HepG2 (cell line): ENCODE results near the gene SYNGAP1. TPM values are rescaled to one million over a fixed set of nuclear protein-coding genes. Genes with fewer than 3 reads are reported as not detected.

Experiments
- ATAC-seq: fragments of 200-7000 bp; cut with Tn5 transposase; 3 replicates; pipeline ENCODE4 v1.9.1; 2020; ENCODE audit warnings: mild to moderate bottlenecking, moderate library complexity
- BruUV-seq: library from RNA; stranded (reverse); fragments of 400-500 nt; replicated peaks from 2 replicates; lab custom pipeline; 2021; lab: Mats Ljungman, UMichigan
- CTCF ChIA-PET: fragments of 300-600 bp; formaldehyde crosslinking; extraction: SDS; loops from one replicate; lab custom pipeline; 2021; ENCODE audit warnings: low total read pairs, inconsistent platforms, low intra/inter-chr PET ratio; lab: Yijun Ruan, JAX
- POLR2A ChIA-PET: fragments of 350-600 bp; sonication (Branson Sonifier 250); formaldehyde crosslinking; loops from one replicate; lab custom pipeline; 2020; ENCODE audit warnings: antibody characterized with exemption, inconsistent platforms; lab: Yijun Ruan, JAX
- DNase-seq: peaks from one replicate; pipeline ENCODE4 v3.0.0-alpha.2; 2015; ENCODE audit warnings: low spot score
- FAIRE-seq: peaks from 3 replicates; lab custom pipeline; 2011; peaks lifted over from hg19 to GRCh38; lab: Jason Lieb, UNC
- H2AFZ ChIP-seq: one replicate; pipeline ENCODE4 v1.6.1; 2011; ENCODE audit warnings: low read length, inconsistent platforms
- H3K27ac ChIP-seq: fragments of 300-600 bp; 3 replicates; pipeline ENCODE4 v1.8.0; 2011; ENCODE audit warnings: mixed run types, mild to moderate bottlenecking, mixed read lengths, low read length, inconsistent platforms; ENCODE audit not compliant: insufficient read depth; ENCODE audit errors: extremely low read length
- H3K27me3 ChIP-seq, 2 experiments: fragments of 200-600 bp in 1 of 2; 2 replicates in 1 of 2; 3 replicates in 1 of 2; pipeline versions ENCODE4 v1.6.0 to v1.8.0; 2011; ENCODE audit warnings: low read length in 2 of 2, mild to moderate bottlenecking in 2 of 2, moderate library complexity in 2 of 2, inconsistent platforms in 1 of 2; ENCODE audit not compliant: insufficient read depth in 2 of 2, control insufficient read depth in 1 of 2
- H3K36me3 ChIP-seq, 2 experiments: fragments of 200-600 bp in 1 of 2; replicated peaks in 1 of 2; 2 replicates in 1 of 2; 3 replicates in 1 of 2; pipeline versions ENCODE4 v1.5.1 to v1.8.0; 2011; ENCODE audit warnings: low read length in 2 of 2, inconsistent platforms in 1 of 2; ENCODE audit not compliant: insufficient read depth in 2 of 2, control insufficient read depth in 1 of 2
- H3K4me1 ChIP-seq: 2 replicates; pipeline ENCODE4 v1.5.1; 2012; ENCODE audit warnings: low read length, inconsistent platforms; ENCODE audit not compliant: insufficient read depth
- H3K4me2 ChIP-seq: 2 replicates; pipeline ENCODE4 v1.6.0; 2011; ENCODE audit warnings: low read depth, low read length, inconsistent platforms
- H3K4me3 ChIP-seq, 3 experiments: fragments of 200-600 bp in 1 of 3; sonication (generic), shearing (Covaris generic) in 1 of 3; replicated peaks in 1 of 3; 2 replicates each; pipeline ENCODE4 v1.5.1; 2011 to 2016; ENCODE audit warnings: low read length in 3 of 3, inconsistent platforms in 2 of 3, low read depth in 2 of 3, mild to moderate bottlenecking in 2 of 3, control low read depth in 1 of 3, mixed read lengths in 1 of 3; ENCODE audit not compliant: insufficient read depth in 1 of 3
- H3K79me2 ChIP-seq: one replicate; pipeline ENCODE4 v1.6.1; 2011; ENCODE audit warnings: low read length, inconsistent platforms; ENCODE audit not compliant: insufficient read depth
- H3K9ac ChIP-seq: 2 replicates; pipeline ENCODE4 v1.6.0; 2011; ENCODE audit warnings: mild to moderate bottlenecking, low read depth, low read length, inconsistent platforms; ENCODE audit not compliant: insufficient read depth
- H3K9me3 ChIP-seq: 2 replicates; pipeline ENCODE4 v1.5.1; 2012; ENCODE audit warnings: mild to moderate bottlenecking, low read length
- H4K20me1 ChIP-seq: 2 replicates; pipeline ENCODE4 v1.6.0; 2011; ENCODE audit warnings: inconsistent platforms, mild to moderate bottlenecking, low read length, moderate library complexity; ENCODE audit not compliant: insufficient read depth
- AGO2 ChIP-seq: fragments of 200-400 bp; formaldehyde crosslinking; optimal IDR thresholded peaks from 2 replicates; pipeline ENCODE3; 2017; ENCODE audit warnings: mild to moderate bottlenecking, low read depth, low read length, moderate library complexity
- CAMTA2 ChIP-seq: sonication (generic); formaldehyde crosslinking; IDR thresholded peaks from 2 replicates; pipeline ENCODE4 v1.4.0; 2020; ENCODE audit warnings: mild to moderate bottlenecking, missing genetic modification reagents, borderline replicate concordance
- CBX2 ChIP-seq, 2 experiments: fragments of 200-600 bp in 1 of 2; sonication (generic); formaldehyde crosslinking in 1 of 2; IDR thresholded peaks; 2 replicates each; pipeline versions ENCODE4 v1.7.0 to v1.8.1; 2018 to 2022; ENCODE audit warnings: low read depth in 2 of 2, low read length in 1 of 2, mild to moderate bottlenecking in 1 of 2, missing genetic modification reagents in 1 of 2
- CERS6 ChIP-seq: sonication (generic); formaldehyde crosslinking; IDR thresholded peaks from 2 replicates; pipeline ENCODE4 v1.5.0; 2020; ENCODE audit warnings: missing genetic modification reagents
- FOXP4 ChIP-seq: sonication (generic); formaldehyde crosslinking; IDR thresholded peaks from 2 replicates; pipeline ENCODE4 v1.4.0; 2020; ENCODE audit warnings: missing genetic modification reagents
- GMEB2 ChIP-seq: IDR thresholded peaks from 2 replicates; pipeline ENCODE4 v1.6.1; 2016; ENCODE audit warnings: missing biosample characterization, missing genetic modification reagents, low read depth
- GPN1 ChIP-seq: sonication (generic); formaldehyde crosslinking; IDR thresholded peaks from 2 replicates; pipeline ENCODE4 v1.5.1; 2020; ENCODE audit warnings: missing genetic modification reagents, borderline replicate concordance
- JUND ChIP-seq: sonication (generic); formaldehyde crosslinking; IDR thresholded peaks from 2 replicates; pipeline ENCODE4 v1.8.0; 2022; ENCODE audit warnings: mild to moderate bottlenecking, missing genetic modification reagents
- MEF2D ChIP-seq: sonication (generic); formaldehyde crosslinking; IDR thresholded peaks from 2 replicates; pipeline ENCODE4 v1.5.1; 2020; ENCODE audit warnings: mild to moderate bottlenecking, missing genetic modification reagents
- NR2F2 ChIP-seq: IDR thresholded peaks from 2 replicates; pipeline ENCODE4 v1.6.1; 2012; ENCODE audit warnings: low read depth, inconsistent platforms, borderline replicate concordance
- ZKSCAN5 ChIP-seq: sonication (generic); formaldehyde crosslinking; IDR thresholded peaks from 2 replicates; pipeline ENCODE4 v1.5.1; 2020; ENCODE audit warnings: mild to moderate bottlenecking, missing genetic modification reagents
- ZMYM2 ChIP-seq: sonication (generic); formaldehyde crosslinking; IDR thresholded peaks from 2 replicates; pipeline ENCODE4 v1.8.0; 2022; ENCODE audit warnings: mild to moderate bottlenecking, missing genetic modification reagents
- ZNF574 ChIP-seq: sonication (generic); formaldehyde crosslinking; IDR thresholded peaks from 2 replicates; pipeline ENCODE4 v1.4.0; 2020; ENCODE audit warnings: missing genetic modification reagents
- ZSCAN29 ChIP-seq: sonication (generic); formaldehyde crosslinking; conservative IDR thresholded peaks from 2 replicates; pipeline ENCODE4 v1.4.0; 2020; ENCODE audit warnings: mild to moderate bottlenecking, missing genetic modification reagents
- WGBS: methylation state at CpG from one replicate; pipeline ENCODE4 v1.1.6; 2017; ENCODE audit warnings: low lambda C conversion rate; 5-methylcytosine and 5-hydroxymethylcytosine counted together
- in situ Hi-C: cut with HindIII; loops from 2 replicates; pipeline ENCODE4 v1.10.0; 2017; ENCODE audit warnings: low pct_unique_long_range_greater_than_20kb; ENCODE audit not compliant: extremely low pct_ligation_motif_present
- intact Hi-C: fragments of 100-400 bp; cut with micrococcal nuclease; formaldehyde crosslinking; loops from one replicate; pipeline ENCODE4 v1.10.0; 2022; ENCODE audit not compliant: unreplicated experiment
- polyA plus RNA-seq, 8 experiments: library from polyadenylated mRNA; depleted of rRNA in 3 of 8; stranded (reverse) in 7 of 8; unstranded in 1 of 8; fragments of >200 nt; fragmentation: Illumina TruSeq in 4 of 8; extraction: Trizol in 4 of 8; gene quantifications; 2 replicates each; pipeline versions ENCODE4 v1.2.1 to v1.2.3, GENCODE V29; 2011 to 2016; ENCODE audit warnings: low read depth in 4 of 8, missing spikeins in 1 of 8, mixed read lengths in 1 of 8; ENCODE audit not compliant: insufficient read depth in 1 of 8
- total RNA-seq, 5 experiments: library from RNA; depleted of rRNA; stranded (reverse); fragments of >200 nt; fragmentation: Illumina TruSeq; extraction: Trizol; gene quantifications; 2 replicates each; pipeline ENCODE4 v1.2.3, GENCODE V29; 2016; ENCODE audit warnings: low read depth in 1 of 5

SYNGAP1 gene
- total and polyA plus RNA-seq, 2 of the 13 experiments (the other 11 are each of a cell fraction or from before 2014, with no cell fraction given) = 0.75 to 1.1 TPM

DNA sequence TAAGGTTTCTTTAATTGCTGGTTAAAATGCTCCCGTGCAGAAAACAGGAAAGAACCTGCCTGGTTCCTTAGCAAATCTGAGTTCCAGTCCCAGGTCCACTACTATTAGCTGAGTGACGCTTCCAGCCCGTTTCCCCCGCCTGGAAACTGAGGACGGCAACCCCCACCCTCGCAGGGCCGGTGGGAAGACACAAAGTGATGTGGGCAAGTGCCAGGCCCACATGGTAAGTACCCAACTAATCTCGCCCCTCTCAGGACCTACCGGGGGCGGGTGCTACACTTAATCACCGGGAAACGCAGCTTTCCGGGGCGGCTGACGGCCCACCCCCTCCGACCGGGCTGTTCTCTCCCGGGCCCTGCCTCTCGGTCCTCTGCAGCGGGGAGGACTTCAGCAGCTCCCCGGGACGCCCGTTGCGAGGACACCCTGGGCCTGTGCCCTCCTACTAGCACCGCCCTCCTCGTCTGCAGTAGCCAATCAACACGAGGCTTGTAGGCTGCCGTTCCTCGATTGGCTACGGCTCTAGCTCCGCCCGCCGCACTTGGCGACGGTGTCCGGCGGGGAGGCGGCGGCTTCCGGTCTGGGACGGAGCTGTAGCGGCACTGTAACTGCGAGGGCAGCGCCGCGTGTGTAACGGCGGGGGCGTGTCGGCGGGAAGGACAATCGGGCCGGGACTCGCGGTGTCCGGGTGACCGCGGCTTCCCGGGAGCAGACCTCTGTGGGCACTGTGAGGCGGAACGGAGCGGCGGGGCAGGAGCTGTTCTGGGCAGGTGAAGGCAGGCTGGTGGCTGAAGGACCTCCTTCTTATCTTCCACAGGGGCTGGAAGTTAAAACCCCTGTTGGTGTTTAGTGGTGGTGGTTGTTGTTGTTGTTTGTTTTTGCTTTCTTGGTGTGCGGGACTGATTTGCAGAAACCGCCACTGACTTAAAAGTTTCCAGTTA lies 34.4 kb downstream of the SYNGAP1 start, which contains the start of gene ZBTB9:
Gene ZBTB9 (plus strand): TSS at position 568 of the 938 bp plus-strand sequence. CDS start 525 bp downstream, outside the sequence.
- Histone ChIP-seq H3K36me3 (peaks cover 0 to 9% of the 10 kb centered on the region in 2 experiments; a peak in 3 of 5 replicates), H4K20me1 (no peaks in the 10 kb centered on the region), H3K9me3 (no peaks in the 10 kb centered on the region), H3K4me2 (peak within 1 kb of the TSS; percentile 98), H3K27me3 (no peaks in the 10 kb centered on the region; a peak in 1 of 5 replicates), H2AFZ (peak within 1 kb of the TSS; percentile 52), H3K9ac (peak within 1 kb of the TSS; percentile 85), H3K4me1 (peaks cover 20% of the 10 kb centered on the region), H3K27ac (peak within 1 kb of the TSS; percentile 46), H3K4me3 (peak within 1 kb of the TSS; percentile 92 to 100 (median 95)), H3K79me2 (peaks cover 15% of the 10 kb centered on the region)
- intact Hi-C loops (loop anchor here (1.0 kb wide), 2 partner anchors 26 to 126 kb away; partner anchors contain the start of gene BAK1), in situ Hi-C loops (no loop called here)
- DNase-seq (peak; percentile 96), ATAC-seq (peak; percentile 99), FAIRE-seq (peak; percentile 94)
- BruUV-seq = TSS peak; percentile 95
- POLR2A ChIA-PET = interaction anchor here (0.5 to 2.0 kb wide), 28 partner anchors 9 to 1259 kb away, joined by 3 to 17 read pairs (median 4); partner anchors contain the start of genes BAK1, CUTA, PHF1 and RING1
- WGBS = under 1% methylated on average over 51 of the region's 65 CpGs
- CTCF ChIA-PET = no interaction called here
- TF ChIP-seq ZNF574 = peak; percentile 95
- peak; percentile 35; the same call in 1 of the 2 replicates for TF ChIP-seq NR2F2
- TF ChIP-seq MEF2D (CRISPR knock-in tag) = peak; percentile 93
- no peak for TF ChIP-seq FOXP4 (CRISPR knock-in tag)
- TF ChIP-seq CBX2 (IDR thresholded peaks at IDR 0.05; ENCODE audit: low read depth, low read length) = no peak
- TF ChIP-seq CBX2 (CRISPR knock-in tag; IDR thresholded peaks at IDR 0.05; ENCODE audit: low read depth) = no peak
- peak; percentile 71; the same call in 1 of the 2 replicates for TF ChIP-seq ZMYM2 (CRISPR knock-in tag)
- TF ChIP-seq GPN1 (CRISPR knock-in tag) = no peak
- no peak for TF ChIP-seq CERS6 (CRISPR knock-in tag)
- TF ChIP-seq ZKSCAN5 (CRISPR knock-in tag) = peak; percentile 76; the same call in 1 of the 2 replicates
- peak; percentile 66 for TF ChIP-seq GMEB2
- TF ChIP-seq JUND (CRISPR knock-in tag) = no peak
- peak; percentile 66 for TF ChIP-seq AGO2
- TF ChIP-seq ZSCAN29 (CRISPR knock-in tag) = peak; percentile 75; the same call in 1 of the 2 replicates
- no peak; the same call in 1 of the 2 replicates for TF ChIP-seq CAMTA2 (CRISPR knock-in tag)
